ENCODE results near the gene DBNDD1.
A peak's percentile ranks its signal among the peaks of the same experiment; 100 is the strongest.
"Not testable (repeated sequence)": the region's sequence is repeated elsewhere in the genome, so short reads cannot be mapped to it uniquely, and the experiment has no call there.

Gene DBNDD1

DNA sequence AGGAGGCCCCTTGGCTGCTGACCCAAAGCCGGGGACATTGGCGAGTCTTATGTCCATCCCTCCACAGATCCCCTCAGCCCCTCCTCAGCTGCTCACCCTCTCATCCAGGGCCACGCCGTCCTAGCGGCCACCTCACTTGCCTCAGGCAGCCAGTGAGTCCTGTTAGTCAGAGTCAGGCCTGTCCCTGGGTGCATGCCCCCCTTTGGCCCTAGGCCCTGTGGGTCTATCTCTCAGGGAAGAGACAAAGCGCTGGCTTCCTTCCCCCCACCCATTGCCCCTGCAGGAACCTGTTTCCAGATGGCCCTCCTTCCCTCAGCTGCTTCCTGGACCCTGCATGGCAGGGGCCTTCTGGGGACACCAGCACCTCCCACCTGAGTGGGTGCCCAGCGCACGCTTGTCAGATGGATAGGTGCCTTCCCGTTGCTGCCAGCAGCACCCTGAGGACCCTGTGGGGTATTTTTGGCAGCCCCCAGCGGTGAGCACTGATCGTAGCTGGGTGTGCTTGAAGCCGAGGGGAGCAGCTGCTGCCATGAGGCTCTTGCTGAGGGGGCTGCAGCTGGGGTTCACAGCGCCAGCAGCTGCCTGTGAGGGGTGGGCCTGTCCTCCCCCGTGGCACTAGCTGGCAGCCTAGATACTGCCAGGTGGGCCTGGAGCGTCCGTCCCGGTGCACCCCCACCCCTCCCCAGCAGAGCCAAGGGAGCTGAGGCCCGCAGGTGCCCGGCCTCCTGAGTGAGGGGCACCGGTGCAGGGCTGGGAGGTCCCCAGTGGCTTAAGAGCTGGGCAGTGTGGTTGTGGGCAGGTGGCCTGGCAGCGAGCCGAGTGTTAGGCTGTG lies 8.4 kb downstream of the DBNDD1 start:
- DNase-seq: no peak

DNA sequence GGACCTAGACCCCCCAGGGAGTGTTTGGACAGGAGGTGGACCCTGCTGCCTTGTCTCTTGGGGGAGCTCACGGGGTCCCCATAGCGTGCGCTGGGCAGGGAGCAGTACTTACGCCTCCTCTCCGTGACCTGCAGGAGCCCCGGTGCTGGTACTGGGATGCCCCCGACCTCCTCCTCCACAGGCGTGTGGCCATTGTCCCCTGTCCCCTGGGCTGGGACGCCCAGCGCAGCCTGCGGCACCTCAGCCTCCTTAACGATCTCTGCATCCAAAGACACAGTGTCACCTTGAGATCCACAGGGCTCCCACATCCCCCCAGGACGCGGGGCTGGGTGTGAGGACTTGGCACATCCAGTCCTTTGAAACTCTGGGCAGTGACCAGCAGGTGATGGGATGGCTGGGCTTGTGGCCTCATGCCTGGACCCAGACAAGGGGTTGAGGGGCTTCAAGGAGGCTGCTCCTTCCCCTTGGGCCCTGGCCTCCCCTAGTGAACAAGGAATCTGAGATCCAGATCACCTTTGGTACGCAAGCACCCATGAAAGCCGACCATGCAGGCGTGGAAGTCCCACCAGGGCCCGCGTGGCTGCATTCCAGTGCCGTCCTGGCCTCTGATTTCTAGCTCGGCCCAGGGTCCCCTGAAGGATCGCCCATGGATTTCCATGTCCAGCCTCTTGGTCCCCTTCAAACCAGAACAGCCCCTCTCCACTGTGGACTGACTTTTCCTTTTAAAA lies 9.9 kb downstream of the DBNDD1 start:
- DNase-seq: no peak

DNA sequence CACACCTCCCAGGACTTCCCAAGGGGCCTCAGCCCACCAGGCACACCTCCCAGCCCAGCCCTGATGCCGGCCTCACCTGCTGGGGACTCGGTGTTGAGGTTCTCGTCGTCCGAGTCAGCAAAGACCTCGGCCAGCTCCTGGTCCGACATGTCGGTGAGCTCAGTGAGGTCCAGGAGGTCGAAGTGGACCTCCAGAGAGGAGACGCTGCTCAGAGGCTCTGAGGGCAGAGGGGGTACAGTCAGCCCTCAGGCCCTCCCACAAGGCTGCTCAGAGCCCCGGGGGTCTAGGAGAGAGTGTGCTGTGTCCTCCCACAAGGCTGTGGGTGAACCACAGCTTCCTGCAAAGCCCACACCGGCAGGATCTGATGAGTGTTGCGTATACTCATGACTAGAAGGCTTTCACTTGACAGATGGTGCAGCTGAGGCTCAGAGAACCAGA lies 10.5 kb downstream of the DBNDD1 start:
- DNase-seq: no peak

GRCh38 chr16:90007635-90008234 lies 11.5 kb downstream of the DBNDD1 start:
- DNase-seq: not testable (repeated sequence)

DNA sequence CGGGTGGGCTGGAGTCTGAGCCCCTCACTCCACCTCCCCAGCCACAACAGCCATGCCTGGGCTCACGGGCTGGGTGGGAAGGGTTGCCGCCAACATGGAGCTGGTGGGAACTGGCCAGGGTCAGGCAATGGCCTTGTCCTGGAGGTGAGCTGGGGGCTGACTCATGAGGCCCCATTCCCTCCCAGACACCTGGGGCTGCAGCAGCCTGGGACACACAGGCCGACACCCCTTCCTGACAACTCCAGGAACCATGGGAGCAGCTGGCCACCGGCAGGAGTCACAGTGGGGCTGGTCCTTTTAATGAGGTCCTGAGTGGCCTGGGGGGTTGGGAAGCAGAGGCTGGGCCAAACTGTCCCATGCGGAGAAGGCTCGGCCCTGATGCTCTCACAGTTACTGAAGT lies 12.2 kb downstream of the DBNDD1 start:
- DNase-seq: no peak

DNA sequence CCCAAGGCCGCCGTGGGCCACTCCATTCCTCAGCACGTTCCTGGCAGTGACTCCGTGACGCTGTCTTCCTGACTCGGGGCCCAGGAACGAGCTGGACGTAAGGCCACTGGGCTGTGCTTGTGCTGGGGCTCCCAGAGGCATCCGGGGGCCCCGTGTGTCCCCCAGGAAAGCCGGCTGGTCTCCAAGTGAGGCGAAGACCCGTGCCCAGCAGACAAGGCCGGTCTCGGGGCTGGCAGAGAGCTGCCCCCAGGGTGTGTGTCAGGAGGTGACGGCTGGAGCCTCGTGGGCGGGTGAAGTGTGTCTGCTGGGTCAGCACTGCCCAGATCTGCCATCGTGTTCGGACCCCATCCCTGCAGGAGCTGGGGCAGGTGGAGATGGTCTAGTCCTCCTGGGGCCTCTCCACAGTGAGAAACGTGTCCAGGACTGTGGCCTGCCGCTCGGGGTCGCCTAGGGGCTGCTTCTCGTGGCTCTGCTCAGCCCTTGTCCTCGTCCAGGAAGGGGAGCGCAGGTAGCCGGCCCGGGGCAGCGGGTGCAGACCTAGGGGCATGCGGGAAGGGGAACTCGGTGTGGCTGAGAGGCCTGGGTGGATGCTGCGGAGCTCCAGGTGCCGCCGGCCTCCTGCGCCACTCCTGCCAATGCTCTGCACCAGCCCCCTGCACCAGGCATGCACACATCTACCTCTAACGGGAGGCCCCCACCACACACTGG lies 13.1 kb downstream of the DBNDD1 start:
- DNase-seq: no peak

DNA sequence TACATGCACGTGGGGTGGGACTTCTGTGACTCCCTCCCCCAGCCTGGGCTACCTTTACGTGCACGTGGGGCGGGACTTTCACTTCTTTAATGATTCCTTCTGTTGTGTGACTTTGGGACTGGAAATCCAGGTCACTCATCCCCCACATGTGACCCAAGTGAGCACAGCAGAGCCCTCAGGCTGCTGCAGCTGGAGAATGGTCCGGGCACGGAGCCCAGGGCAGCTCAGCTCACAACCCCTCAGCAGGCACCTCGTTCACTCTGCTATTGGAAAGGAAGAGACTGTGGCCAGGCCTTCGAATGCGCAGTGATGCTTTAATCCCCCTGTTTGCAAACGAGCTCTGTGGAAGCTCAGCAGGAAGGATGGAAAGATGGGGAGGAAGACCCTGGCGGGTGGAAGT lies 14.7 kb downstream of the DBNDD1 start:
- peak; percentile 32 for DNase-seq

GRCh38 chr16:90002759-90003158 lies 16.5 kb downstream of the DBNDD1 start:
- no peak for DNase-seq

DNA sequence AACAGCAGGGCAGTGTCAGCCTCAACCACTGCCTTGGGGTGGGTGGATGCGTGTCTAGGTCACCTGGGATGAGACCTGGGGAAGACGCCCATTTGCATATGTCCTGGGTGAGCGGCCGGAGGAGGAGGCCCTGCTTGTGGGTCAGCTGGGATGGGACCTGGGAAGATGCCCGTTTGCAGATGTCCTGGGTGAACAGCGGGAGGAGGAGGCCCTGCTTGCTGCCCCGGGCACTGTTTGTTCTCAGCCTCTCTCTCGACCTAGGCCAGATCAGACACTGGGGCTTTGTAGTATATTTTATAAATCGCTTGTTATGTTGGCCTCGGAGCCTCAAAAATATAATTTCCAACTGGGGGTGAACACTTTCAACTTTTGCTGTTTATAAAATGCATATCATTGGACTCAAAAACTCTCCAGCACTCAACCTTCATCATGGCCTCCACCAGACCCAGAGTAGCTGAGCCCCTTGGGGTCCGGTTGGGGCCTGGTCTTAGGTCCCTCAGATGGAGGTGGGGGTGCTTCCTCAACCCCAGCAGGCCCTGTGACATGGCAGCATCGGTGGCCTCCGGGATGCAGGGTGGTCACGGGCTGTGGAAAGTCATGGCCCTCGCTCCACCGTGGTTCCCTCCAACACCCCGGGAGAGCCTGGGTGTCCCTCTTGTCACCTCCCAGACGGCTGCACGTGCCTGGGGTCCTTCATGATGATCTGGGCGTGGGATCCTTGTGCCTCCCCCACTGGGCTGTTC lies 17.3 kb downstream of the DBNDD1 start:
- no peak for DNase-seq

GRCh38 chr16:90000733-90001427 lies 18.4 kb downstream of the DBNDD1 start:
- DNase-seq: no peak

- no peak for DNase-seq
Observed at GRCh38 chr16:89999831-90000574, 19.3 kb downstream of the DBNDD1 start.

DNA sequence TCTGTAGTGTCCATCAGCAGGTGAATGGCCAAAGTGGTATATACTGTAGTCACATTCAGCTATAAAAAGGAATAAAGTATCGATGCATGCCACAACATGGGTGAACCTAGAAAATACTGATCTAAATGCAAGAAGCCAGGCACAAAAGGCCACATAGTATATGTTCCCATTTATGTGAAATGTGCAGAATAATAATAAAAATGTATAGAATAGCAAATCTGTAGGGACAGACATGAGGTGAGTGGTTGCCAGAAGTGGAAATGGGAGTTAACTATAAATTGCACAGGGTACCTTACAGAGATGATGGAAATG lies 23.1 kb downstream of the DBNDD1 start:
- DNase-seq: no peak

GRCh38 chr16:89995475-89996177 lies 23.6 kb downstream of the DBNDD1 start:
- peak; percentile 63 for DNase-seq

- peak; percentile 65 for DNase-seq
Observed at GRCh38 chr16:89994721-89995474, 24.4 kb downstream of the DBNDD1 start.

GRCh38 chr16:89994389-89994720 lies 24.9 kb downstream of the DBNDD1 start:
- DNase-seq: no peak

GRCh38 chr16:89993971-89994370 lies 25.3 kb downstream of the DBNDD1 start:
- no peak for DNase-seq

- DNase-seq: no peak
Observed at GRCh38 chr16:89993377-89993776, 25.9 kb downstream of the DBNDD1 start.

DNA sequence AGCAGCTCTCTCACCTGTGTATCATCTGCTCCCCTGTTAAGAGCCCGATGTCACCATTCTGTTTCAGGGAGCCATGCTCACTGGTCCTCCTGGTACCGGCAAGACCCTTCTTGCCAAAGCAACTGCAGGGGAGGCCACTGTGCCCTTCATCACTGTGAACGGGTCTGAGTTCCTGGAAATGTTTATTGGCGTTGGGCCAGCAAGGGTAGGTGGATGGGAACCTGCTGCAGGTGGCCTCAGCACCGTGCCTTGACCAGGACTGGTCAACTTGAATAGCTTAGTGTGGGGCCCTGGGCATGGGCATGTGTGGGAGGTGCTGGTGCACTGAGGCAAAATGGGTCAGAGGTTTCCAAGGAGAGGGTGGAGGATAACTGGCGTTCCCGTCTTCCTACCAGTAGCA lies 28.5 kb downstream of the DBNDD1 start:
- no peak for DNase-seq

DNA sequence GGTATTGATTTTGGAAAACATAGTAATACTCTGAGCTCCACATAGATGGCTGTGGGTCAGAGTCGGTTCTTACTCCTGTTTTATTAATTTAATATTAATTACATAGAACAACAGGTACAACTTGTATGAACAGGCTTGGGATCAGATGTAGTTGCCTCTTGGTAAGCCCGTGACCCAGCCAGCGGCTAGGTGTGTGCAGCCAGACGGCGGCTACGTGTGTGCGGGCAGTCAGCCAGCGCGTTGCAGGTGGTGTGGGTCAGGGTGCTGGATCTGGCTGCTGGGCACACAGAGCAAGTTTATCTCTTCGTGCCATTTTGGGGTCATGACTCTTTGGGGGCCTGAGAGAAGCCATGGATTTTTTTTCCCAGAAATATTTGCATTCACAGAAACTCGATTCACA lies 30.3 kb downstream of the DBNDD1 start:
- DNase-seq: no peak

DNA sequence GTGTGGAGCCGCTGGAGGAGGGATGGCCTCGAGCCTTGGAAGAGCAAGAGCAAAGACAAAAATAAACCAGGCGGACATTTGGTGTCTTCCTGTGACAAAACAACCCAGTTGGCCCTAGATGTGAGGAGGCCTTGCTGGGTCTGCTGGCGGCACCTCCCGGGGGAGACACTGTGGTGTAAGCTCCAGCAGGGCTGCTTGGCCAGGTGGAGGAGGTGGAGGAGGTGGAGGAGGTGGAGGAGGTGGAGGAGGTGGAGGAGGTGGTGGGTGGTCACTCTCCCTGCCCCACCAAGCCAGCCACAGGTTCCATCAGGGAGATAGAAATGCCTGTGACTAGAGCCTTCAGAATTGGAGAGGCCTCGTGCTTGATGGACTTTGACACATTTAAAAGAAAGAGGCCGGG lies 32.1 kb downstream of the DBNDD1 start:
- no peak for DNase-seq

Measured in EL (cell line).